Measurements from ENCODE around the gene KRT85.
A peak's percentile ranks its signal among the peaks of the same experiment; 100 is the strongest.
"Not testable (repeated sequence)": the region's sequence is repeated elsewhere in the genome, so short reads cannot be mapped to it uniquely, and the experiment has no call there.

Gene KRT85

GRCh38 chr12:52347551-52348510 is 19.4 kb downstream of the KRT85 start:
- no peak for DNase-seq (ENCODE audit: low read depth)

- DNase-seq (ENCODE audit: low read depth), result no peak
Observed at GRCh38 chr12:52347016-52347415, 20.3 kb downstream of the KRT85 start.

DNA sequence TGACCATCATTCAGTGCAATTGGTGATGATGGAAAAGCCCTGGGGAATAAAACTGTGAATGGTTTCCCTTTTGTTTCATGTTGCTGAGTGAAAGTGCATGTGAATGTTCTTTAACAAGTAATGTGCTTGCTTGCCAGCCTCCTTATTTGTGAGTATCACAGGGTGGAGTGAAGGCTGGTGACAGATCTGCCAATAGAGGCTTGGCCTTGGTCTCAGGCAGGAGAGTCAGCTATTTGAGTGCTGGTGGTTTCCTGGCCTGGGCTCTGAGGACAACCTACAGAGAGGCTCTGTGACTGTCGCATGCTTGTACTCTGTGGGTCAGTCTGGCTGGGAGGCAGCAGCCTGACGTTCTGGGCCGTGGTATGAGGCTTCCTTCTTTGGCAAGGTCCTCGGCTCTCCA is 20.7 kb downstream of the KRT85 start:
- DNase-seq (ENCODE audit: low read depth), result no peak

- DNase-seq (ENCODE audit: low read depth), result not testable (repeated sequence)
Observed at GRCh38 chr12:52345041-52345440, 22.2 kb downstream of the KRT85 start.

DNA sequence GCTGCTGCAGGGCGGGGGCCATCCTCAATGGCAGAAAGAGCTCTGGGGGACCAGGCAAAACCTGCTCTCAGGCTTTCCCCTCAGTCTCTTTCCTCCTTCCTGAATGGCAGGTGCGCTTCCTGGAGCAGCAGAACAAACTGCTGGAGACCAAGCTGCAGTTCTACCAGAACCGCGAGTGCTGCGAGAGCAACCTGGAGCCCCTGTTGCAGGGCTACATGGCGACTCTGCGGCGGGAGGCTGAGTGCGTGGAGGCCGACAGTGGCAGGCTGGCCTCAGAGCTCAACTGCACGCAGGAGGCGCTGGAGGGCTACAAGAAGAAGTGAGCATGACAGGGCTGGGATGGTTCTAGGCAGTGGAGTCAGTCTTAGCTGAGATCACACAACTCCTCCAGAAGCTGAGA is 23.2 kb downstream of the KRT85 start:
- no peak for DNase-seq (ENCODE audit: low read depth)

DNA sequence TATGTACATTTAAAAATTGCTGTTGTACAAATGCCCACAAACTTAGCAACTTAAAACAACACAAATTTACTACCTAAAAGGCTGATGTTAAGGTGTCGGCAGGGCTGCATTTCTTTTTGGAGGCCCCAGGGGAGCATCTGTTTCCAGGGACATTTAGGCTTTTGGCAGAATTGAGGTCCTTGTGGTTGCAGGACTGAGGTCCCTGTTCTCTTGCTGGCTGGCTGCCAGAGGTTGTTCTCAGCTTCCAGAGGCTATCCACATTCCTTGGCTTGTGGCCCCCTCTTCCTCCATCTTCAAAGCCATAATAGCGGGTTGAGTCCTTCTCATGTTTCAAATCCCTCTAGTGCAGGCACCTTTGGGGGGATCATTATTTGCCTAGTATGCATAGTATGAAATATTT is 23.7 kb downstream of the KRT85 start:
- DNase-seq (ENCODE audit: low read depth), result no peak

- no peak for DNase-seq (ENCODE audit: low read depth)
Observed at GRCh38 chr12:52342781-52343490, 24.3 kb downstream of the KRT85 start.

GRCh38 chr12:52341066-52341580 is 26.2 kb downstream of the KRT85 start:
- DNase-seq (ENCODE audit: low read depth), result no peak

- no peak for DNase-seq (ENCODE audit: low read depth)
Observed at GRCh38 chr12:52338241-52338960, 28.9 kb downstream of the KRT85 start.

DNA sequence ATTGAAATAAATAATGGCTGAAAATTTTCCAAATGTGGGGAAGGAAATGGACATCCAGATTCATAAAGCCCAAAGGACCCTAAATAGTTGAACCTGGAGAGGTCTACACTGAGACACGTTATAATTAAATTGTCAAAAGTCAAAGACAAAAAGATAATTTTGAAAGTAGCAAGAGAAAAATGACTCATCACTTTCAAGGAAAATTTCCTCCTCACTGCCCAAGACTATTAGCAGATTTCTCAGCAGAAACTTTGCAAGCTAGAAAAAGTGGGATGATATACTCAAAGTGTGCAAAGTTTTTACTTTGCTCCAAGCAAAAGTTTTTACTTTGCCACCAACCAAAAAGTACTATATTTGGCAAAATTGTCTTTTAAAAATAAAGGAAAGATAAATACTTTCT is 30.2 kb downstream of the KRT85 start:
- DNase-seq (ENCODE audit: low read depth), result no peak

GRCh38 chr12:52336641-52337040 is 30.6 kb downstream of the KRT85 start:
- DNase-seq (ENCODE audit: low read depth), result no peak

GRCh38 chr12:52335598-52336262 is 31.6 kb downstream of the KRT85 start:
- DNase-seq (ENCODE audit: low read depth), result no peak

- no peak for DNase-seq (ENCODE audit: low read depth)
Observed at GRCh38 chr12:52334185-52334584, 33.1 kb downstream of the KRT85 start.

DNA sequence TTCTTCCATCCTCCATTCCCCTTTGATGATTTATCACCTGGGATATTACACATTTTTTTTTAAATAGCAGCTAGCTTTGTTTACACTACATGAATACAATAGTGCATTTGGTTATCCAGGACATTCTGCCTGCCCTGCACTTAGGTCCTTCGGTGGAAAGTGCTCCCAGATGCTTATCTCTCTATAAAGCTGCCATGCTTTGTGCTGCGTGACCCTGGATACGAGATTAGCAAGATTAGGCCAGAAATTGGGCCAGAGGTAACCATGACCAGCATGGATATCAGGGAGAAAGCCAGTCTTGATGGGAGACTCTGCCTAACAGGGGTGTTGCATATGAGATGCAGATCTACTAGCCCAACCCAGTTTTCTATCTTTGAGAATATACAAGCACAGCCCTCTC is 34.0 kb downstream of the KRT85 start:
- no peak for DNase-seq (ENCODE audit: low read depth)

DNA sequence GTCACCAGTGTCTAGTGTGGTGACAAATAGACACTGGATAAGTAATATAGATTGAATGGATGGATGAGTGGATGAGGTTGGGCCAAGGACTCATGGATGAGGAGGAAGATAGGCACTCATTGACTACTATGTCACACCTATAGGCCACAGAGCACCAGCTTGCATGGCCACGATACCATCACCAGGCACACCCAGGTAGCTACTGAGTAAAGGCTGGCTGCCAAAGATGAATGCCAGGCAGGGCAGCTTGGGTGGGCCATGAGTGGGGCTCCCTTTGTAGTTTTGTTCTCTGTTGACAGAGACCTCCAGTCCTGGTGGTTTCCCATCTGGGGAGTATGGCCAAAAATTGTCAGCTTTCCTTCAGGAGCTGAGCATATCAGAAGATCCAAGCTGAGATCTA is 34.9 kb downstream of the KRT85 start:
- no peak for DNase-seq (ENCODE audit: low read depth)

DNA sequence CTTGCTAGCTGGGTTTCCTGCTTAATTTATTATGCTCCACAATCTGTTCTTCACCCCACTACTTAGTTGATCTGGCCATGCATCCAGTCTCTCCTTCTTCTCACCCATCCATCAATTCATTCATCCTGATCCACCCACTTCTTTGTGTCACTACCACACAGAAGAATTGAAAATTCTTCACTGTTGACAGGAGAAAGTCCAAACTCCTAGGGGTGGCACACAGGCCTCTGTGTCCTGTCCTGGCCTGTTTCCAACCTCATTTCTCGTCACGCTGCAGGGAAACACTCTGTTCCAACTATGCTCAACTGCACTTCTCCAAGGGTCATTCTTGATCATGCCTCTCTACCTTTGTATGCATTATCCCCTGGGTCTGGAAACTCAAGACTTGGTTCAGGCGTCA is 35.4 kb downstream of the KRT85 start:
- no peak for DNase-seq (ENCODE audit: low read depth)

GRCh38 chr12:52331039-52331438 is 36.2 kb downstream of the KRT85 start:
- DNase-seq (ENCODE audit: low read depth), result no peak

DNA sequence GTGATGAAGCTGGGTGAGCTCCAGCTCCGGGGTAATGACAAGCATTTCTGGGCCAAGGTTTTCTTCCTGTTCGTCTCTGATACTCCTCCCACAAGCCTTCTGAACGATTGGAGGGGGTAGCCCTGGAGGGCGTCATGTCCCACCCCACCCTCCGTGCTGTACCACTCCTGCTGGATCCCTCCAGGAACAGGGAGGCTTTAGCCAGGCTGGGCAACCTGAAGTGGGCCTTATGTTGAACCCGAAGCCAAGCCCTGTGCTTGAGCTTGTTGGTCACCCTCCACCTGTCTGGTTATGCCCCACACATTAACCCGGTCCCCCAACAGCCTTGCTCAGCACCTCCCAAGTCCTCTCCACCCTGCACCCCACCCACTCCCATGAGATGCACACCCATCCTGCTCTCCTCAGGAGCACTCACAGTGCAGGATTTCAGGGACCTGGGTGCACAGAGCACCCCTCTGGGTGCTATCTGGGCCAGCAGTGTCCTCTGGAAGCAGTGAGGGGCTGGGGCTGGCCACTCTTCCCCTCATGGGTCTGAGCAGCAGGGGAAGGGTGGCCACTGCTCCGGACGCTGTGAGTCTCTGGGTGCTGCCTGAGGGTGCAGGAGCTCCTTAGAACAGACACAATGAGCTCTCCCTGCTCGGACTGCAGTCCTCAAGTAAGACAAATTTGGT is 39.3 kb downstream of the KRT85 start:
- no peak for DNase-seq (ENCODE audit: low read depth)

- peak; percentile 81 for DNase-seq (ENCODE audit: low read depth)
Observed at GRCh38 chr12:52327052-52327829, 40.0 kb downstream of the KRT85 start.

DNA sequence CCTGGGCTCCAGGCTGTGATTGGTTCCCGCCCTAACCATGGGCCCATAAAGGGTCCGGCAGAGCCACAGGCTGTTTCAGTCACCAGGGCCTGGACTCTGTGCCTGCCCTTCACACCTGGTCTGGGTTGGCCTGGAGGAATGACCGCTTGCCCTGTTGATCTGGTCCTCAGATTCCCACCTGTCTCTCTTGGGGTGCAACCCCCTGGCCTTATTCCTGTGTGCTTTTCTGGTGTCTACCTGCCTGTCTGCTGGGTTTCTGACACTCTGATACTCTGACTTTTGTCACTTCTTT is 43.2 kb downstream of the KRT85 start:
- no peak for DNase-seq (ENCODE audit: low read depth)

Measured in GM04504 (cell line).